ENCODE results near the gene ERLEC1. TPM values are rescaled to one million over a fixed set of nuclear protein-coding genes. Genes with fewer than 3 reads are reported as not detected.
A peak's percentile ranks its signal among the peaks of the same experiment; 100 is the strongest.
"Not testable (repeated sequence)": the region's sequence is repeated elsewhere in the genome, so short reads cannot be mapped to it uniquely, and the experiment has no call there.

ERLEC1 gene
- total RNA-seq, 5 donors from 2014 or later (not counting 1 experiment from before 2014, with no cell fraction given): 16.7 to 28.3 (median 25.2) TPM

DNA sequence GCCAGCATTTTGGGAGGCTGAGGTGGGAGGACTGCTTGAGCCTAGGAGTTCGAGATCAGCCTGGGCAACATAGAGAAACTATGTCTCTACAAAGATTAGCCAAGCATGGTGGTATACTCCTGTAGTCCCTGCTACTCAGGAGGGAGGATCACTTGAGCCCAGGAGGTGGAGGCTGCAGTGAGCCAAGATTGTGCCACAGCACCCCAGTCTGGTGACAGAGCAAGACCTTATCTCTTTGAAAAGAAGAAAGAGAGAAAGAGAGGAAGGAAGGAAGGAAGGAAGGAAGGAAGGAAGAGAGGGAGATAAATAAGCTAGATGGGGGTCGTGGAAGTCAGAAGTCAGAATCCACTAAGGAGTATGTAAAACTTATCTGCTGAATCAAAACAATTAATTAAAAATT is 56.8 kb downstream of the ERLEC1 start:
- H3K27ac Mint-ChIP-seq: peak overlapping the region in 1 of 2 donors; percentile 61
- 100% methylated on average over 1 of the region's 2 CpGs for WGBS (ENCODE audit: insufficient coverage)
- no peaks in the 10 kb centered on the region for H3K9me3 ChIP-seq

DNA sequence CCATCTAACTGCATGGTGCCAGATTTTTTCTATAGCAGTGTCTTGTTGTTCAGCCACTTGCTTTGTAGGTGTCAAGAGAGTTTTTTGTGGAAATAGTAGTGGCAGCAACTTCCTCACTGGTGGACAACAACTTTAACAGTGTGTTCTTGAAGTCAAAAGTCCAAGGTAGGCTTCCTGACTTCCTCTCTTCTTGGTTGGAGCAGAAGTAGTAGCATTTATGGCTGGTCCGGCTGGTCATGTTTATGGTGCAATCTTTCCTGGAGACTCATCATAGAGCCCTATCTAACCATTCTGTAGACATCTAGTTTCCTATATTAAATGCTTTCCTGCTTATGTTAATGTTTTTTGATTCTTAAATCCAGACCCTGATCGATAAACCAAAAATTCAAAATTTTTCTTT is 61.2 kb downstream of the ERLEC1 start:
- ATAC-seq (replicated peaks in 1 of 4): no peak
- WGBS (ENCODE audit: insufficient coverage): no CpG with 5 or more reads among the region's 2 CpGs
- peaks cover 15% of the 10 kb centered on the region for H3K36me3 Mint-ChIP-seq
- no peak overlapping the region for H3K27ac ChIP-seq (ENCODE audit: low read length)
- H3K4me3 ChIP-seq (ENCODE audit: control insufficient read depth in 1 of 2, extremely low read depth in 1 of 2, low read length in 1 of 2): no peak overlapping the region
- DNase-seq: no peak
- H3K27ac Mint-ChIP-seq: no peak overlapping the region
- H3K4me3 Mint-ChIP-seq: no peak overlapping the region
- H3K36me3 ChIP-seq (ENCODE audit: control insufficient read depth in 2 of 2, extremely low read depth in 1 of 2, insufficient read depth in 1 of 2, low read length in 1 of 2): no peaks in the 10 kb centered on the region
- H3K4me1 ChIP-seq (ENCODE audit: control insufficient read depth in 1 of 2, extremely low read depth in 1 of 2, insufficient read depth in 2 of 2, low read length in 2 of 2): no peaks in the 10 kb centered on the region
- POLR2A ChIA-PET: no interaction called here
- H3K27me3 Mint-ChIP-seq: no peaks in the 10 kb centered on the region
- CTCF ChIA-PET: no interaction called here
- H3K4me1 Mint-ChIP-seq: peaks cover 6 to 12% (median 7%) of the 10 kb centered on the region in 3 donors
- H3K9me3 ChIP-seq: no peaks in the 10 kb centered on the region
- no peaks in the 10 kb centered on the region for H3K9me3 Mint-ChIP-seq
- H3K27me3 ChIP-seq (replicated peaks in 1 of 2; ENCODE audit: control insufficient read depth in 2 of 2, extremely low read depth in 1 of 2, insufficient read depth in 2 of 2, low read length in 1 of 2): no peaks in the 10 kb centered on the region

More for the DNA sequence above, 56.8 kb downstream of the ERLEC1 start:
- no peaks in the 10 kb centered on the region for H3K27me3 ChIP-seq (replicated peaks in 1 of 2; ENCODE audit: control insufficient read depth in 2 of 2, extremely low read depth in 1 of 2, insufficient read depth in 2 of 2, low read length in 1 of 2)
- H3K36me3 ChIP-seq (ENCODE audit: control insufficient read depth in 2 of 2, extremely low read depth in 1 of 2, insufficient read depth in 1 of 2, low read length in 1 of 2): no peaks in the 10 kb centered on the region
- no peak overlapping the region for H3K4me3 Mint-ChIP-seq
- H3K36me3 Mint-ChIP-seq: peaks cover 14% of the 10 kb centered on the region
- H3K27me3 Mint-ChIP-seq: no peaks in the 10 kb centered on the region
- no peaks in the 10 kb centered on the region for H3K9me3 Mint-ChIP-seq
- H3K4me3 ChIP-seq (ENCODE audit: control insufficient read depth in 1 of 2, extremely low read depth in 1 of 2, low read length in 1 of 2): no peak overlapping the region
- H3K27ac ChIP-seq (ENCODE audit: low read length): no peak overlapping the region
- ChIA-PET POLR2A (interaction anchor here in 1 of 2 donors (0.6 kb wide), 1 partner anchor 1521 kb away, joined by 3 read pairs; no protein-coding TSS in a partner anchor), CTCF (no interaction called here)
- DNase-seq (no peak), ATAC-seq (replicated peaks in 1 of 4) (no peak)
- H3K4me1 Mint-ChIP-seq: peaks cover 6 to 13% (median 7%) of the 10 kb centered on the region in 3 donors
- no peaks in the 10 kb centered on the region for H3K4me1 ChIP-seq (ENCODE audit: control insufficient read depth in 1 of 2, extremely low read depth in 1 of 2, insufficient read depth in 2 of 2, low read length in 2 of 2)

DNA sequence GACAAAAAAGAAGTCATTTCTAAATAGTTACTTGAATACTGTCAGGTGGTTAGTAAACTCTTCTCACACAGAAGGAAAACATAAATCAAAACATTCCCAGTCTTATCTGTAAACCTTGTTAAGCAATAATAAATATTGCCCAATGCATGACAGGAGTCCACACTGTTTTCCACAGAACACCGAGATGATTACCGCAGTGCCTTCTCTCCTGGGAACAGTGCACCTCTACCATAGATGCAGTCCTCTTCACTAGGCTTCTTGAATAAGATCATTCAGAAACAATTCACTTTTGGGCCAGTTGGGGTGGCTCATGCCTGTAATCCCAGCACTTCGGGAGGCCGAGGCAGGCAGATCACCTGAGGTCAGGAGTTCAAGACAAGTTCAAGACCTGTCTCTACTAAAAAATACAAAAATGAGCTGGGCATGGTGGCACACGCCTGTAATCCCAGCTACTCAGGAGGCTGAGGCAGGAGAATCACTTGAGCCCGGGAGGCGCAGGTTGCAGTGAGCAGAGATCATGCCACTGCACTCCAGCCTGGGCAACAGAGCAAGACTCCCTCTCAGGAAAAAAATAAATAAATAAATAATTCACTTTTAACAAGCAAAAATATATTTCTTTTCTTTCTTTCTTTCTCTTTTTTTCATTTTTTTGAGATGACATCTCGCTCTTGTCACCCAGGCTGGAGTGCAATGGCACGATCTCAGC is 64.4 kb downstream of the ERLEC1 start:
- H3K36me3 ChIP-seq (ENCODE audit: control insufficient read depth in 2 of 2, extremely low read depth in 1 of 2, insufficient read depth in 1 of 2, low read length in 1 of 2); H3K9me3 ChIP-seq; H3K4me3 Mint-ChIP-seq; H3K4me3 ChIP-seq (ENCODE audit: control insufficient read depth in 1 of 2, extremely low read depth in 1 of 2, low read length in 1 of 2); H3K27ac Mint-ChIP-seq; H3K4me1 Mint-ChIP-seq; CTCF ChIA-PET; H3K4me1 ChIP-seq (ENCODE audit: control insufficient read depth in 1 of 2, extremely low read depth in 1 of 2, insufficient read depth in 2 of 2, low read length in 2 of 2); ATAC-seq (replicated peaks in 1 of 4); H3K9me3 Mint-ChIP-seq; H3K27me3 ChIP-seq (replicated peaks in 1 of 2; ENCODE audit: control insufficient read depth in 2 of 2, extremely low read depth in 1 of 2, insufficient read depth in 2 of 2, low read length in 1 of 2); POLR2A ChIA-PET; H3K27me3 Mint-ChIP-seq; H3K27ac ChIP-seq (ENCODE audit: low read length); DNase-seq: not testable (repeated sequence)
- 100% methylated on average over 7 of the region's 9 CpGs for WGBS (ENCODE audit: insufficient coverage)
- H3K36me3 Mint-ChIP-seq: peaks cover 31% of the 10 kb centered on the region

DNA sequence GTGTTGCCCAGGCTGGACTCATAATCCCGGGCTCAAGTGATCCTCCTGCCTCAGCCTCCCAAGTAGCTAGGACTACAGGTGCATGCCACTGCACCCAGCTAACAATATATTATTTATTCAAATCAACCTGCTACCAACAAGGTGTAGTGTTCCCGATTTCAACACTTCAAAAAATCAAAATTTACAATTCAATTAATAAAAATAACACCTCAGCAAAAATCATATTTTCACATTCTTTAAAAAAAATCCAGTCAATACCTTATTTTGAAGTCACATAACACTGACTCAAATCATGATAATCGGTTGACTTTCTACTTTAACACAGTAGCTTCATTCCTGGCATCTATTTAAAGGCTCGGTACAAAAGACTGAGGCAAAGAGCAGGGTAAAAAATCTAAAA is 65.7 kb downstream of the ERLEC1 start:
- H3K27ac Mint-ChIP-seq: no peak overlapping the region

DNA sequence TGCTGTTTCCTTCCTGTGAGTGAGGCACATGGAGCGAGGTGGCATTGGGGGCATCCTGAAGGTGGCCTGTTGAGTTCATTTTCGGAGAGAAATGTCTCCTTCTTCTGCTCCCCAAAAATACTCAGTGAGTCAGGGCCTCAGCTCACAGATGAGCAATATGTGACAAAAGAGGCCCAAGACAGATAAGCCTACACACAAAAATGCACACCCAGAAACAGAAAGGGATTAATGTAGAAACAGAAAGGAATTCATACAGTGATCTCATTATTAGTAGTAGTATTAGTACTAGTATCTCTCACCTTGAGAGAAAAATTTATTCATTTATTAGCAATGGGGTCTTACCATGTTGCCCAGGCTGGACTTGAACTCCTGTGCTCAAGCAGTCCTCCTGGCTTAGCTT is 67.8 kb downstream of the ERLEC1 start:
- no peak for DNase-seq
- Mint-ChIP-seq H3K27ac (no peak overlapping the region), H3K4me1 (peaks cover 0 to 10% (median 0%) of the 10 kb centered on the region in 3 donors), H3K4me3 (no peak overlapping the region), H3K9me3 (no peaks in the 10 kb centered on the region), H3K36me3 (peaks cover 31% of the 10 kb centered on the region), H3K27me3 (no peaks in the 10 kb centered on the region)
- no peaks in the 10 kb centered on the region for H3K4me1 ChIP-seq (ENCODE audit: control insufficient read depth in 1 of 2, extremely low read depth in 1 of 2, insufficient read depth in 2 of 2, low read length in 2 of 2)
- H3K4me3 ChIP-seq (ENCODE audit: control insufficient read depth in 1 of 2, extremely low read depth in 1 of 2, low read length in 1 of 2): no peak overlapping the region
- ChIA-PET POLR2A (no interaction called here), CTCF (no interaction called here)
- H3K9me3 ChIP-seq: no peaks in the 10 kb centered on the region
- H3K36me3 ChIP-seq (ENCODE audit: control insufficient read depth in 2 of 2, extremely low read depth in 1 of 2, insufficient read depth in 1 of 2, low read length in 1 of 2): peaks cover 0 to 8% of the 10 kb centered on the region in 2 donors
- no peak for ATAC-seq (replicated peaks in 1 of 4)
- H3K27ac ChIP-seq (ENCODE audit: low read length): no peak overlapping the region
- H3K27me3 ChIP-seq (replicated peaks in 1 of 2; ENCODE audit: control insufficient read depth in 2 of 2, extremely low read depth in 1 of 2, insufficient read depth in 2 of 2, low read length in 1 of 2): no peaks in the 10 kb centered on the region
- 67% methylated on average over 1 of the region's 2 CpGs for WGBS (ENCODE audit: insufficient coverage)

More for the DNA sequence above, 65.7 kb downstream of the ERLEC1 start:
- Mint-ChIP-seq H3K4me3 (no peak overlapping the region), H3K9me3 (no peaks in the 10 kb centered on the region), H3K4me1 (peaks cover 0 to 4% (median 0%) of the 10 kb centered on the region in 3 donors), H3K36me3 (peaks cover 28% of the 10 kb centered on the region), H3K27me3 (no peaks in the 10 kb centered on the region)
- ATAC-seq (replicated peaks in 1 of 4) (no peak), DNase-seq (no peak)
- peaks cover 0 to 8% of the 10 kb centered on the region in 2 donors for H3K36me3 ChIP-seq (ENCODE audit: control insufficient read depth in 2 of 2, extremely low read depth in 1 of 2, insufficient read depth in 1 of 2, low read length in 1 of 2)
- H3K27ac ChIP-seq (ENCODE audit: low read length): no peak overlapping the region
- H3K9me3 ChIP-seq: no peaks in the 10 kb centered on the region
- WGBS (ENCODE audit: insufficient coverage): 83% methylated on average over 4 of the region's 4 CpGs
- CTCF ChIA-PET: interaction anchor here in 1 of 2 donors (0.7 kb wide), 1 partner anchor 146 kb away, joined by 7 read pairs; no protein-coding TSS in a partner anchor
- H3K4me1 ChIP-seq (ENCODE audit: control insufficient read depth in 1 of 2, extremely low read depth in 1 of 2, insufficient read depth in 2 of 2, low read length in 2 of 2): no peaks in the 10 kb centered on the region
- no peaks in the 10 kb centered on the region for H3K27me3 ChIP-seq (replicated peaks in 1 of 2; ENCODE audit: control insufficient read depth in 2 of 2, extremely low read depth in 1 of 2, insufficient read depth in 2 of 2, low read length in 1 of 2)
- POLR2A ChIA-PET: interaction anchor here in 1 of 2 donors (0.5 kb wide), 1 partner anchor 93 kb away, joined by 4 read pairs; no protein-coding TSS in a partner anchor
- H3K4me3 ChIP-seq (ENCODE audit: control insufficient read depth in 1 of 2, extremely low read depth in 1 of 2, low read length in 1 of 2): no peak overlapping the region

DNA sequence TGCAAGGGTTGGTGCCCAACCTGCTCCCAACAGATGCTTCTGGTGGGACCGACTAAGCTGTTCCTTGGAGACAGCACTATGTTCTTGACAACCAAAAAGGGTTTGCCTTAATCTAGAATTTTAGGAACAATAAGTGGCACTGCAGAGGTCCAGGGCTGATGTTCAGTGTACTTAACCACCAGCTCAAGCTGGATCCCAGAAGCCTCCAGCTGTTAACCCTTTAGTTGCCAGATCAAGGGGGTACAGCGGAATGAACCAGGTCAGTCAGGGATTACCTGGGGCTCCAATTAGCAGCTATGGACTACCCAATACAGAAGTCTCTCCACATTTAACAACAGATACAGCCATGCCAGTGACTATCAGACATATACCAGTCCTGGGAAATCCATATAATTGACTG is 69.4 kb downstream of the ERLEC1 start:
- Histone ChIP-seq H3K9me3 (no peaks in the 10 kb centered on the region), H3K27me3 (replicated peaks in 1 of 2; ENCODE audit: control insufficient read depth in 2 of 2, extremely low read depth in 1 of 2, insufficient read depth in 2 of 2, low read length in 1 of 2) (no peaks in the 10 kb centered on the region), H3K4me1 (ENCODE audit: control insufficient read depth in 1 of 2, extremely low read depth in 1 of 2, insufficient read depth in 2 of 2, low read length in 2 of 2) (no peaks in the 10 kb centered on the region), H3K4me3 (ENCODE audit: control insufficient read depth in 1 of 2, extremely low read depth in 1 of 2, low read length in 1 of 2) (no peak overlapping the region), H3K27ac (ENCODE audit: low read length) (no peak overlapping the region), H3K36me3 (ENCODE audit: control insufficient read depth in 2 of 2, extremely low read depth in 1 of 2, insufficient read depth in 1 of 2, low read length in 1 of 2) (peaks cover 2 to 8% of the 10 kb centered on the region in 2 donors)
- DNase-seq: no peak
- Mint-ChIP-seq H3K27me3 (no peaks in the 10 kb centered on the region), H3K36me3 (peaks cover 39% of the 10 kb centered on the region), H3K4me1 (peaks cover under 1 to 12% (median under 1%) of the 10 kb centered on the region in 3 donors), H3K4me3 (no peak overlapping the region), H3K9me3 (no peaks in the 10 kb centered on the region), H3K27ac (no peak overlapping the region)
- no peak for ATAC-seq (replicated peaks in 1 of 4)
- POLR2A ChIA-PET: interaction anchor here in 1 of 2 donors (0.6 kb wide), 1 partner anchor 1053 kb away, joined by 7 read pairs; no protein-coding TSS in a partner anchor
- CTCF ChIA-PET: no interaction called here
- 96% methylated on average over 2 of the region's 2 CpGs for WGBS (ENCODE audit: insufficient coverage)
